Measurements from ENCODE around the gene SLC25A34. TPM values are rescaled to one million over a fixed set of nuclear protein-coding genes. Genes with fewer than 3 reads are reported as not detected.
A peak's percentile ranks its signal among the peaks of the same experiment; 100 is the strongest.

SLC25A34 gene
- total and polyA plus RNA-seq, 2 of the 13 experiments (the other 11 are each of a cell fraction or from before 2014, with no cell fraction given): 0.13 to 0.18 TPM

- TF ChIP-seq ZNF878 (CRISPR knock-in tag; IDR thresholded peaks at IDR 0.05) (no peak), KLF16 (CRISPR knock-in tag; IDR thresholded peaks at IDR 0.05) (no peak), IRF9 (CRISPR knock-in tag; IDR thresholded peaks at IDR 0.05; ENCODE audit: borderline replicate concordance) (peak; percentile 16; the same call in 1 of the 2 replicates), NCOA1 (CRISPR knock-in tag; IDR thresholded peaks at IDR 0.05) (no peak), ZNF83 (CRISPR knock-in tag; IDR thresholded peaks at IDR 0.05; ENCODE audit: borderline replicate concordance) (no peak), ZSCAN9 (CRISPR knock-in tag; IDR thresholded peaks at IDR 0.05; ENCODE audit: borderline replicate concordance) (peak; percentile 35; the same call in 1 of the 2 replicates), ZBTB1 (CRISPR knock-in tag; IDR thresholded peaks at IDR 0.05; ENCODE audit: borderline replicate concordance) (no peak), FOXC1 (CRISPR knock-in tag; IDR thresholded peaks at IDR 0.05; ENCODE audit: borderline replicate concordance) (no peak), RXRA (CRISPR knock-in tag; IDR thresholded peaks at IDR 0.05) (peak; percentile 56; the same call in 1 of the 2 replicates), STAT6 (CRISPR knock-in tag; IDR thresholded peaks at IDR 0.05; ENCODE audit: borderline replicate concordance) (no peak), PLSCR1 (CRISPR knock-in tag; IDR thresholded peaks at IDR 0.05; ENCODE audit: borderline replicate concordance) (no peak), ZNF564 (CRISPR knock-in tag; IDR thresholded peaks at IDR 0.05) (no peak), ZNF652 (CRISPR knock-in tag; IDR thresholded peaks at IDR 0.05; ENCODE audit: borderline replicate concordance, low read depth) (peak; percentile 63; the same call in 1 of the 2 replicates), GATA4 (IDR thresholded peaks at IDR 0.05; ENCODE audit: borderline replicate concordance, low read depth) (no peak), ZNF616 (CRISPR knock-in tag; IDR thresholded peaks at IDR 0.05; ENCODE audit: low read depth) (no peak), NKX3-1 (CRISPR knock-in tag; IDR thresholded peaks at IDR 0.05) (no peak), RFX3 (CRISPR knock-in tag; IDR thresholded peaks at IDR 0.05) (no peak), MEF2D (CRISPR knock-in tag; IDR thresholded peaks at IDR 0.05) (0 out of 2 replicates have a peak, but pooled peaks have one; percentile 28), ZNF724P (CRISPR knock-in tag; IDR thresholded peaks at IDR 0.05; ENCODE audit: borderline replicate concordance) (no peak), KDM6A (CRISPR knock-in tag; IDR thresholded peaks at IDR 0.05; ENCODE audit: low read depth) (no peak), TCF7L2 (IDR thresholded peaks at IDR 0.05; ENCODE audit: low read depth, low read length) (no peak), NFKB2 (CRISPR knock-in tag; IDR thresholded peaks at IDR 0.05; ENCODE audit: borderline replicate concordance) (peak; percentile 55; the same call in 1 of the 2 replicates), USF2 (IDR thresholded peaks at IDR 0.05; ENCODE audit: low read depth, low read length) (no peak), USF2 (CRISPR knock-in tag; IDR thresholded peaks at IDR 0.05; ENCODE audit: borderline replicate concordance) (no peak)
Measured at GRCh38 chr1:15740924-15741850, 5.1 kb downstream of the SLC25A34 start (continued).
